ENCODE results near the gene PXMP4.
A peak's percentile ranks its signal among the peaks of the same experiment; 100 is the strongest.
"Not testable (repeated sequence)": the region's sequence is repeated elsewhere in the genome, so short reads cannot be mapped to it uniquely, and the experiment has no call there.

PXMP4 gene

GRCh38 chr20:33702861-33703260 lies 17.2 kb downstream of the PXMP4 start:
- DNase-seq (ENCODE audit: low read depth) = no peak

DNA sequence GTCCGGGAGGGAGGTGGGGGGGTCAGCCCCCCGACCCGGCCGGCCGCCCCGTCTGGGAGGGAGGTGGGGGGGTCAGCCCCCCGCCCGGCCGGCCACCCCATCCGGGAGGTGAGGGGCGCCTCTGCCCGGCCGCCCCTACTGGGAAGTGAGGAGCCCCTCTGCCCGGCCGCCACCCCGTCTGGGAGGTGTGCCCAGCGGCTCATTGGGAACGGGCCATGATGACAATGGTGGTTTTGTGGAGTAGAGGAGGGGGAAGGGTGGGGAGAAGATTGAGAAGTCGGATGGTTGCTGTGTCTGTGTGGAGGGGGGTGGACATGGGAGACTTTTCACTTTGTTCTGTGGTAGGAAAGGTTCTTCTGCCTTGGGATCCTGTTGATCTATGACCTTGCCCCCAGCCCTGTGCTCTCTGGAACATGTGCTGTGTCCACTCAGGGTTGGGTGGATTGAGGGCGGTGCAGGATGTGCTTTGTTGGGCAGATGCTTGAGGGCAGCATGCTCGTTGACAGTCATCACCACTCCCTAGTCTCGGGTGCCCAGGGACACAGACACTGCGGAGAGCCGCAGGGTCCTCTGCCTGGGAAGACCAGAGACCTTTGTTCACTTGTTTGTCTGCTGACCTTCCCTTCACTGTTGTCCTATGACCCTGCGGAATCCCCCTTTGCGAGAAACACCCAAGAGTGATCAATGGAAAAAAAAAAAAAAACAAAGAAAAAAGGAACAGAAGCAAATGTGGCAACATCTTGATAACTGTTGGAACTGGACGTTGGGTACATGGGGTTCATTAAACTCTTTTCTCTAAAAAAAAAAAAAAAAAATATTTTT lies 18.3 kb downstream of the PXMP4 start:
- DNase-seq (ENCODE audit: low read depth) = no peak

DNA sequence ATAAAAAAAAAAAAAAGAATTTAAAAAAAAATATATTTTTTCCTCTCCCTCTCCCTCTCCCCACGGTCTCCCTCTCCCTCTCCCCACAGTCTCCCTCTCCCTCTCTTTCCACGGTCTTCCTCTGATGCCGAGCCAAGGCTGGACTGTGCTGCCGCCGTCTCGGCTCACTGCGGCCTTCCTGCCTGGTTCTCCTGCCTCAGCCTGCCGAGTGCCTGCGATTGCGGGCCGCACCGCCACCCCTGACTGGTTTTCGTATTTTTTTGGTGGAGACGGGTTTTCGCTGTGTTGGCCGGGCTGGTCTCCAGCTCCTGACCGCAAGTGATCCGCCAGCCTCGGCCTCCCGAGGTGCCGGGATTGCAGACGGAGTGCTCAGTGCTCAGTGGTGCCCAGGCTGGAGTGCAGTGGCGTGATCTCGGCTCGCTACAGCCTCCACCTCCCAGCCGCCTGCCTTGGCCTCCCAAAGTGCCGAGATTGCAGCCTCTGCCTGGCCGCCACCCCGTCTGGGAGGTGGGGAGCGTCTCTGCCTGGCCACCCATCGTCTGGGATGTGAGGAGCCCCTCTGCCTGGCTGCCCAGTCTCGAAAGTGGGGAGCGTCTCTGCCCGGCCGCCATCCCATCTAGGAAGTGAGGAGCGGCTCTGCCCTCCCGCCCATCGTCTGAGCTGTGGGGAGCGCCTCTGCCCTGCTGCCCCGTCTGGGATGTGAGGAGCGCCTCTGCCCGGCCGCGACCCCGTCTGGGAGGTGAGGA lies 19.2 kb downstream of the PXMP4 start:
- DNase-seq (ENCODE audit: low read depth) = not testable (repeated sequence)

DNA sequence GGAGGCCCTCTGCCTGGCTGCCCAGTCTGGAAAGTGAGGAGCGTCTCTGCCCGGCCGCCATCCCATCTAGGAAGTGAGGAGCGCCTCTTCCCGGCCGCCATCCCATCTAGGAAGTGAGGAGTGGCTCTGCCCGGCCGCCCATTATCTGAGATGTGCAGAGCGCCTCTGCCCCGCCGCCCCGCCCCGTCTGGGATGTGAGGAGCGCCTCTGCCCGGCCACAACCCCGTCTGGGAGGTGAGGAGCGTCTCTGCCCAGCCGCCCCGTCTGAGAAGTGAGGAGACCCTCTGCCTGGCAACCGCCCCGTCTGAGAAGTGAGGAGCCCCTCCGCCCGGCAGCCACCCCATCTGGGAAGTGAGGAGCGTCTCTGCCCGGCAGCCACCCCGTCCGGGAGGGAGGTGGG lies 21.1 kb downstream of the PXMP4 start:
- DNase-seq (ENCODE audit: low read depth) = not testable (repeated sequence)

DNA sequence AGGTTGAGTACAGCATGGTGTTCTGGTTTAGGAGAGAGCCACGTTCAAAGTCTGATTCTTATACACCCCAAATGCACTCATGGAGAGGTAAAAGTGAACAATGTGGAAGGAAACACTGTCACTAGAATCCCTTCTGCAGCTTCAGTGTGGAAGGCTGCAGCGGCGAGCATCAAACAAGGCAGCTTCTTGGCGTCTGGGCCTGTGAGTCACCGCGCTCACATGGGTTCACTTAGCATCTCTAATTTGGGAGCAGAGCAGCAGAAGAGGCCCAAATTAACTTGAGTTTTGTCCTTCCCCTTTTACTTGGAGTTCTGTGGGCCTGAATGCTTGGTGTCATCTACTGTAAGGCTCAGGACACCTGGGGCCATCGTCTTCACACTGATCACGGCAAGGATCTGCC lies 23.0 kb downstream of the PXMP4 start:
- DNase-seq (ENCODE audit: low read depth) = no peak

- no peak for DNase-seq (ENCODE audit: low read depth)
Observed at GRCh38 chr20:33696448-33696847, 23.7 kb downstream of the PXMP4 start.

DNA sequence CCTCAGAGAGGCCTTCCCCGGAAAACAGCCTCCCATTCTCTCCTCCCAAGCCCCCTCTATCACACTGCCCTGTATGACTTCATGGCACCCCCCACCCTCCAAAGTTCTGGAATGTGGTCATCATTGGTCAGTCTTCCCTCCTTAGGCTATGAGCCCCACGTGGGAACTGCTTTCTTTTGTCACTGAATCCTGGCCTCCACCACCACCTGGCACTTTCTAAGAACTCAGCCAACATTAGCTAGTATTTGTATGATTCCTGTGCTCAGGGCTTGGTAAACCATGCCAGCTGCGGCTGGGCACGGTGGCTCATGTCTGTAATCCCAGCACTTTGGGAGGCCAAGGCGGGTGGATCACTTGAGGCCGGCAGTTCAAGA lies 25.5 kb downstream of the PXMP4 start:
- DNase-seq (ENCODE audit: low read depth) = no peak

GRCh38 chr20:33693741-33694638 lies 26.1 kb downstream of the PXMP4 start:
- no peak for DNase-seq (ENCODE audit: low read depth)

GRCh38 chr20:33693289-33693688 lies 26.8 kb downstream of the PXMP4 start:
- DNase-seq (ENCODE audit: low read depth) = no peak

DNA sequence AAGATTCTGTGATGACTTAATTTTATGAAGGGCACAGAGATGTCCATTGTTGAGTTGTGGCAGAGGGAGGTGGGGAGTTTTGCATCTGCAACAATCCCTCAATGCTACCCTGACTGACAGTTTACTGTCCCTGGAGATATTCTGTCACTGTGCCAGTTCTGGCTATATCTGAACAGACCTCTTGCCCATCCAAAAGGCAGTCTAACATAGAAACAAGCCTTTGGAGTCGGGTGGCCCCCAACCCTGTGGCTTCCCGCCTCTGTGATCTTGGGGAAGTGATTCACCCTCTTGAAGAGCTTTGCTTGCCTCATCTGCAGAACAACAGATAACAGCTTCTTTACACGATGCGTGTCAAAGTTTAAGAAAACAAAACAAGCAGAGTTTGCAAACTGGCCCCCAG lies 30.1 kb downstream of the PXMP4 start:
- DNase-seq (ENCODE audit: low read depth) = peak; percentile 90

GRCh38 chr20:33689493-33689892 lies 30.6 kb downstream of the PXMP4 start:
- no peak for DNase-seq (ENCODE audit: low read depth)

DNA sequence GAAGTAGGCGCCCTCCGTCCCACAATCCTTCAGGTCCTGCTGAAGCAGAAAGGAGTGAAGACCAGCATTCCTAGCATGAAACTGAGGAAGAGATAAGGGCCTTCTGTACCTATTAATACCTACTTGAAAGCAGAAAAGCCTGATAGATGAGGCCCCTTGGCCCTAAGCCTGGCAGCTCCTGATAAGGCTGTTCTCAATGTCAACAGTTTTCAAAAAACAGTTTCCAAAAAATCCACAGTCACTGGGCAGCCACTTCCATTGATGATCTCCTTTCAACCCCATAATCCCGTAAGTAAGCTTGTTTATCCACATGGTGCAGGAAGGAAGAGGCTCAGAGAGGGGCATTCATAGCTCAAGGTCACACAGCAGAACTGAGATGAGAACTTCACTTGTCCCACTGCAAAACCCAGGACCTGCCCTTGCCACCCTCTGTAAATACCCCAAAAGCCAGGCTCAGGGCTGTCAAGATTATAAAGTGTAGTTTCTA lies 31.1 kb downstream of the PXMP4 start:
- DNase-seq (ENCODE audit: low read depth) = no peak

DNA sequence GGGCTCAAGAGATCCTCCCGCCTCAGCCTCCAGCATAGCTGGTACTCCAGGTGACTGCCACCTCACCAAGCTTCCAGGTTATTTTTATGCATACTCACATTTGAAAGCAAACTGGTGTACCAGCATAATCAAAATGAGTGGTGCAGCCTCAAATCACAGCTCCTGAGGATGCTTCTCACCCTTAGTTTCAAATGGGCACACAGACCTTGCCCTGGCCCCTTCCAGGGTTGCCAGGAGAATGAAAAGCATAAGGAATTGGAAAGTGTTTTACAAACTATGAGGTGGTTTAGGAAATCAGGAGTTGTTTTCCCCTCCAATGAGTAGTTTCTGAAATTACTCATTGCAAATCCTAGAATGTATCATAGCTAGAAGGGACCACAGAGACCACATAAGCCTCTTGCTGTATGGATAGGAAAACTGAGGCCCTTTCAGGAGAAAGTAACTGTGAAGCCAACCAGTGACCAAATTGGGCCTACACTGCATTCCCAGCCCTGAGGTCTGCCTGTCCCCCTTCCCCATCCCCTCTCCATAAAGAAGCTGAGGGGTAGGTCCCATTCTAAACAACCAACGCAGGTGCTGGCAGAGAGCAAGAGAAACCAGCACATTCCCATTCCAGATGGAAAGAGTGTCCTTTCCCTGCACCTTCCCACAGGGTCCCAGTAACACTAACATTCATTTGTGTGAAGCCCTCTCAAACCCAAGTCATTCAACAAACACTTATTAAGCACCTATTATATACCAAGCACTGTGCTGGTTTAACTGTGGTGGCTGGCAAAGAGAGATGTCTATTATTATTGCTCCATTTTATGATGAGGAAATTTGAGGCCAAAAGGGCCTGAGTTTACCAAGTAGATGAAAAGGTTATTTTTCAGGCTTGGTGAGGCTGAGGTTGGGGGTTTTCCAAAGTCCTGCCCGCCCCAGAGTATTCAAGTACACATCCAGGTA lies 31.8 kb downstream of the PXMP4 start:
- peak; percentile 55 for DNase-seq (ENCODE audit: low read depth)

DNA sequence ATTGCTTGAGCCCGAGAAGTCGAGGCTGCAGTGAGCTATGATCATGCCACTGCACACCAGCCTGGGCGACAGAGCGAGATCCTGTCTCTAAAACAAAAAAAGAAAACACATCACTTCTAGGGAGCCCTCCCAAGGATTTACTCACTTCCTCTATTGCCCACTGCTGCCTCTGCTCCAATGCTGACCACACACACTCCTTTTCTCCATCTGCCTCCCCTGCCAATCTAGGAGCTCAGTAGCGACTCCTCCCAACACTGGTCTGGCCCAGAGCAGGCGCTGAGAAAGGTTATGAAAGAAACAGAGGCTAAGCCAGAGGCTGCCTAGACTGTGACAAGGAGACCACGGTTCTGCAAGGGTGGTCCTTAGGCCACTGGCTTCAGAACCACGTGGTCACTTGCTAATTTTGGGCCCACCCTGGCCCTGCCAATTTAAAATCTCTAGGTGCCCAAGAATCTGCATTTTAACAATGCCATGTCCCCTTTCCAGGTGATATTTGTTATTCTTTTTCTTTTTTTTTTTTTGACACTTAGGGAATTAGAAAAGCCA lies 32.7 kb downstream of the PXMP4 start:
- DNase-seq (ENCODE audit: low read depth) = peak; percentile 84

DNA sequence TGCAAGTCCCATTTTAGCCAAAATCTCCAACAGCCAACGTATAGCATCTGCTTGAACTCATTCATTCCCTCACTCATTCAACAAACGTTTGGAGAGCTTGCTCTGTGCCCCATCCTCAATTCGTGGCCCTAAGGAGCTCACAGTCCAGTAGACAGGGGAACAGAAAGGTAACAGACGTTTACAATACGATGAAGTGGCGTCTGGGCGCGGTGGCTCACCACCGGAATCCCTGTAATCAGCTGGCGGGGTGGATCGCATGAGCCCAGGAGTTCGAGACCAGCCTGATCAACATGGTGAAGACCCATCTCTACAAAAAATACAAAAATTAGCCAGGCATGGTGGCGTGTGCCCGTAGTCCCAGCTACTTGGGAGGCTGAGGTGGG lies 33.1 kb downstream of the PXMP4 start:
- no peak for DNase-seq (ENCODE audit: low read depth)

DNA sequence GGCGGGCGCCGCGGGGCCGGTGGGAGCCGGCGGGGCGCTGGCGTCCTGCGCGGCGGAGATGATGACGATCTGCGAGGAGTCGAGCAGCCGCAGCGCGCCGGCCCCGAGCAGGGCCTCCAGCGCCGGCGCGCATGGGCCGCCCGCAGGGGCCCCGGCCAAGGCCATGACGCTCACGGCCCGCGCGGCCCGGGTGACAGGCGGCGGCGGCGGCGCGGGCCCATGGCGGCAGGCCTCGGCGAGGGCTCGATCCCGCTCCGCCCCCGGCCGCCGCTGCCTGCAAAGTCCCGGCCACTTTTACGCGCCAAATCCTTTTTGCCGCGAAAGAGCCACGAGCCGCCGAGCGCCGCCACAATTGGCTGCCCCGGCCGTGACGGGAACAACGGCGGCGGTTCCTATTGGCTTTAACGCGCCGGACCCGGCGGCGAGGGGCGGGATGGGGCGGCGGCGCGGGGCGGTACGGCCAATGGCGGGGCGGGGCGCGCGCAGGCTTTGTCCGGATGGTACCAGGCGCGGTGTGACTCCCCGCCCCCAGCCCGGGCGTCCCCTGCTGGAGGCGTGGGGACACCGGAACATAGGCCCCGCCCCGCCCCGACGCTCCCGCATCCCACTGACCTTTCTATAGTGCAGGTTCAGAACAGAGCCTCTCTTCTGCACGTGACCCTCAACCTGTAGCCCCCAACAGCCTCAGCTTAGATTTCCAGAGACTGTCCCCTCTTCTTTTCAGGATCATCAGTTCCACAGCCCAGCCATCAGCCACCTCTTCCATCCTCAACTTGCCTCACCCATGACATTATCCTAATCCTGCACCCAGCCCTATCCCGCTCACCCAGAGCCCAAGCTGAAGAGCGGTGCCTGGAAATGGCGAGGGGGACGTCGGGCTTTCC lies 33.8 kb downstream of the PXMP4 start, which contains the start of gene E2F1:
Gene E2F1 (minus strand): TSS at position 286 of the 884 bp plus-strand sequence. CDS start 121 bp downstream, at position 165.
- DNase-seq (ENCODE audit: low read depth) = peak; percentile 82

DNA sequence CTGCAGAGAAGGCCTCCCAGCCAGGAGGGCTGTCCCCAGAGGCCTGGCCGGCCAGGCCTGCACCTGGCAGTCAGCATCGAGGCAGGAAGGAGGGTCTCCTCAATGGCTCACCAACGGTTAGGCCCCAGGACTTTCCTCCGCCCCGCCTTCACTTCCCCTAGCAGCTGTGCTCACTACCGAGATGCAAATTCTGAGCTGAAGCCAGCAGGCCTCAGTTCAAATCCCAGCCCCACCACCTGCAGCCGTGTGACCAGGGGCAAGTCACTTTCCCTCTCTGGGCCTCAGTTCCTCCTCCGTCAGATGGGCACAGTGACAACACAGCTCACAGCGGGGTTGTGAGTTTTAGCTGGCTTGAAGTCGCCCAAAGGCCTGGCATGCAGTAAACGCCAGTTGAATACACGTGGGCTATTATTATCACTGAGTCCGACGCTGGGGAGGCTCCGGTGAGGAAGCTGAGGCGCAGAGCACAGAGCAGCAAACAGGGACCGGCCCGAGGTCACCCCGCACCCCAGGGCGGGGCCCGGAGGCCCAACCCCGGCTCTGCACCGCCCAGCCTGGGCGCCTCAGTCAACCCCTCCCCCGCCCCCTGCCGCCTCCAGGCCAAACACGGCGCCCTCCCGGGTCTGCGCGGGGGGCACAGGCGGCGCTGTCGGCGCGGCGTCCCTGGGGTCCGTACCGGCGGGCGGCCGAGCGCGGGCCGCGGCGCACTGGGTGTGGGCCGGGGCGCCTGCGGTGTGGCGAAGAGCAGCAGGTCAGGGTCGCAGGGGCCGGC lies 34.6 kb downstream of the PXMP4 start:
- DNase-seq (ENCODE audit: low read depth) = no peak

DNA sequence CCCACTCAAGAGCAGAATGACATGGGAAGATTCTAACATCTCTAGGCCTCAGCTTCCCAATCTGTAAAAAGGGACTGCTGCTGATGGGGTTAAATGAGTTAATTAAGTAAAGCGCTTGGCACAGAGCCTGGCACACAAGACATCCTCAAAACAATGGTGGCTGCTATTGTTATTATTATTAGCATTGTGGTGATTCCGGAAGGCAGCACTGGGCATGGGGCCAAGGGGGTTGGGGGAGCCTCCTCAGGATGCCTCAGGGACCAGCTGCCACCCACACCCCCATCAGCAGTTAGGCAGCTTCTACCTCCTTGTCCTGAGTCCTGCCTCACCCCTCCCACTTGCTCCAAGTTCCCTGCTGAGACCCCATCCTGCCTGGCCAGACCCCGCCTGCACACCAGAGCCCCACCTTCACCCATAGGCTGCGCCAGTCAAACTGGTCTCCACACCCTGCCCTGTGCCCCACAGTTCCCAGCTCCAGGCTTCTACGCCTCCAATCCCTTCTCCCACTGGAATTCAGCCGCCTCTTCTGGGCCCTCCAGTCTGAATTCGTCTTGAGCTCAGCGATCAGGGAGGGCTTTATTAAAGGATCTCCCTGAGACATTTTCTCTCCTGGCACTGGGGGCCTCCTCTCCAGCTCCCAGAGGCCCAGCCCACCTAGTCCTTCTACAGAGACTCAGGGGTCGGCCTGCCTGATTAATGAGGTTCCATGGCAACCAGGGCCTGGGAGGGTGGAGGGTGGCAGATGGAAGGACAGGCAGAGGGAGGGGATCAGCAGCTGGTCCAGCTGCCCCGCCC lies 35.4 kb downstream of the PXMP4 start:
- no peak for DNase-seq (ENCODE audit: low read depth)

Data from amniotic epithelial cell (primary cell).